ENCODE results near the gene NCKAP5.

DNA sequence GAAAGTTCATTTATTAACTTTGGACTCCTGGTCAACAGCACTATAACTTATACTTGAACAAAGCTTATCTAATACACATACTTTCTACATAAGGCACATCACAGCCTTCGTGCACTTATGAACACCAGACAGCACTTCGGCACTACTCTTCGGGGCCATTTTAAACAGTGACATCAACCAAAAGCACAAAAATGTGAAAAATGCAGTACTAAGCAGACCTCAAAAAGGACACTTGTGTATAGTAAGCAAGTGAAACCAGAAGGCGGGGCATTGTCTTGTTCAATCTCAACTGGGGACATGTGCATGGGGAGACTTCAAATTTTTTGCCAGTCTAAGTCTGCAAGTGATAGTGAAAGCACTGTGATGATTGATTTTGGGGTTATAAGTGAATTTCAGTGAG lies 163.0 kb downstream of the NCKAP5 start:
- TF ChIP-seq, protein P1, sequence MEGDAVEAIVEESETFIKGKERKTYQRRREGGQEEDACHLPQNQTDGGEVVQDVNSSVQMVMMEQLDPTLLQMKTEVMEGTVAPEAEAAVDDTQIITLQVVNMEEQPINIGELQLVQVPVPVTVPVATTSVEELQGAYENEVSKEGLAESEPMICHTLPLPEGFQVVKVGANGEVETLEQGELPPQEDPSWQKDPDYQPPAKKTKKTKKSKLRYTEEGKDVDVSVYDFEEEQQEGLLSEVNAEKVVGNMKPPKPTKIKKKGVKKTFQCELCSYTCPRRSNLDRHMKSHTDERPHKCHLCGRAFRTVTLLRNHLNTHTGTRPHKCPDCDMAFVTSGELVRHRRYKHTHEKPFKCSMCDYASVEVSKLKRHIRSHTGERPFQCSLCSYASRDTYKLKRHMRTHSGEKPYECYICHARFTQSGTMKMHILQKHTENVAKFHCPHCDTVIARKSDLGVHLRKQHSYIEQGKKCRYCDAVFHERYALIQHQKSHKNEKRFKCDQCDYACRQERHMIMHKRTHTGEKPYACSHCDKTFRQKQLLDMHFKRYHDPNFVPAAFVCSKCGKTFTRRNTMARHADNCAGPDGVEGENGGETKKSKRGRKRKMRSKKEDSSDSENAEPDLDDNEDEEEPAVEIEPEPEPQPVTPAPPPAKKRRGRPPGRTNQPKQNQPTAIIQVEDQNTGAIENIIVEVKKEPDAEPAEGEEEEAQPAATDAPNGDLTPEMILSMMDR (IDR thresholded peaks at IDR 0.05 in 8 of 11, conservative IDR thresholded peaks at IDR 0.05 in 3 of 11), result no peak
- no peak for TF ChIP-seq POLR2AphosphoS5 (IDR thresholded peaks at IDR 0.05)

Measured in spleen (tissue), 7 donors.